Vagina (tissue), 2 donors: ENCODE measurements around the gene ACTRT2. TPM values are rescaled to one million over a fixed set of nuclear protein-coding genes. Genes with fewer than 3 reads are reported as not detected.

Experiments used
- DNase-seq, 2 donors: peaks; one replicate each; pipeline ENCODE4 v3.0.0-alpha.2; 2017; ENCODE audit errors: extremely low spot score in 2 of 2
- H3K27ac ChIP-seq: fragments of 200-600 bp; sonication (generic); one replicate; pipeline ENCODE4 v1.5.1; 2019
- H3K27me3 ChIP-seq: fragments of 200-600 bp; sonication (generic); one replicate; pipeline ENCODE4 v1.5.1; 2019
- H3K36me3 ChIP-seq, 2 donors: fragments of 200-600 bp; sonication (generic); one replicate each; pipeline ENCODE4 v1.5.1; 2017 to 2019
- H3K4me1 ChIP-seq: fragments of 200-600 bp; sonication (generic); one replicate; pipeline ENCODE4 v1.5.1; 2019
- H3K4me3 ChIP-seq, 2 donors: fragments of 200-600 bp; sonication (generic); 1 replicate in 1 of 2; 2 replicates in 1 of 2; pipeline ENCODE4 v1.5.1; 2016 to 2019
- H3K9me3 ChIP-seq: fragments of 200-600 bp; sonication (generic); one replicate; pipeline ENCODE4 v1.5.1; 2019
- CTCF ChIP-seq, 3 experiments: fragments of 450-650 bp in 2 of 3; fragments of 200-600 bp in 1 of 3; sonication (generic) in 1 of 3; IDR thresholded peaks; one replicate each; pipeline ENCODE4 v1.5.1; 2017 to 2019; ENCODE audit warnings: antibody characterized with exemption in 3 of 3, mild to moderate bottlenecking in 2 of 3, moderate library complexity in 2 of 3
- POLR2A ChIP-seq, 2 donors: fragments of 450-650 bp; IDR thresholded peaks; one replicate each; pipeline ENCODE4 v1.6.1; 2017; ENCODE audit warnings: antibody characterized with exemption in 2 of 2, mild to moderate bottlenecking in 2 of 2, moderate library complexity in 2 of 2
- POLR2AphosphoS5 ChIP-seq, 2 donors: sonication (generic); formaldehyde crosslinking; IDR thresholded peaks; one replicate each; pipeline ENCODE4 v1.9.0; 2017; ENCODE audit warnings: antibody characterized with exemption in 2 of 2, mild to moderate bottlenecking in 2 of 2, low read depth in 1 of 2; ENCODE audit not compliant: insufficient read depth in 1 of 2
- intact Hi-C: fragments of 100-400 bp; cut with DNase I; formaldehyde crosslinking; loops from one replicate; pipeline ENCODE4 v1.15.1; 2023
- total RNA-seq: library from RNA; depleted of rRNA; stranded (reverse); fragments of >200 nt; gene quantifications from one replicate; pipeline ENCODE4 v1.2.3, GENCODE V29; 2016

The ACTRT2 gene
- total RNA-seq, 1 donor from 2014 or later: not detected

DNA sequence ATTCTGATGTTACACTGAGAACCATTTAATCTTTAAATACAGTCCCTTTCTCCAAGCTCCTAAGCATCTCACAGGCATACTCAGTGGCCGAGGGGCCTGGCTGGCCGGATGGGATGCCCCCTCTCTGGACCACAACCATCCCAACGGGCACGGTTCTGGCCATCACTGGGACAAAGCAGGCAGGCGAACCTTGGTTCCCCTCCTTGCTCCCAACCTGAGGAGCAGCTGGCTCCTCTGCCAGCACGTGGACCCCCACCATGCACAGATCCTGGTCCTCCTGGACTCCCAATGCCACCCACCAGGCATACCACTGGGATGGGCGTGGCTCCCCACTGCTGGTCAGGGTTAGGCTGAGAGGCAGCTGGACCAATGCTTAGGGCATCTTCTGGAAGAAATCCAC, 27.9 kb downstream of the ACTRT2 start:
- intact Hi-C loops: no loop called here

DNA sequence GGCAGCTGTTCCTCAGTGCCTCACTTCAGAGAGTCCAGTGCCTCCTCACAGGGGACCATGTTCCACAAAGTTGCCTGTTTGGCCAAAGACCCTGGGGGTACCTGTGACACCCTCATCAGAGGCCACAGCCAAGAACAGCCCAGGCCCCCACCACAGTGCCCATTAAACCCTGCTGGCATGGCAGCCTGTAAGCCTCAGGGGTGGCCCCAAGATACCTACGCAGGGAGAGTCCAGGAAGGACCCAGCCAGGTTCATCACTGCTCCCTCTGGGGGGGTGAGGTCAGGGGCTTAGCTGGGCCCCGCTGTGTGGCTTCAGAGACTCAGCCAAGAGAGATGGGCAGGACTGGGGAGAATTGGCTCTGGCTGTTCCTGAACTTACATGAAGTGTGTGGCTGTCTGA, 28.6 kb downstream of the ACTRT2 start:
- TF ChIP-seq CTCF (IDR thresholded peaks at IDR 0.05) (no peak), POLR2AphosphoS5 (IDR thresholded peaks at IDR 0.05; ENCODE audit: insufficient read depth in 1 of 2, low read depth in 1 of 2) (no peak), POLR2A (IDR thresholded peaks at IDR 0.05) (no peak)
- H3K27me3 ChIP-seq: no peaks in the 10 kb centered on the region
- H3K36me3 ChIP-seq: no peaks in the 10 kb centered on the region
- H3K9me3 ChIP-seq: no peaks in the 10 kb centered on the region
- DNase-seq: no peak
- H3K27ac ChIP-seq: no peak overlapping the region
- no peak overlapping the region for H3K4me3 ChIP-seq
- no peaks in the 10 kb centered on the region for H3K4me1 ChIP-seq
- intact Hi-C loops: no loop called here

More for the DNA sequence above, 27.9 kb downstream of the ACTRT2 start:
- TF ChIP-seq POLR2A (IDR thresholded peaks at IDR 0.05) (no peak), CTCF (IDR thresholded peaks at IDR 0.05) (no peak), POLR2AphosphoS5 (IDR thresholded peaks at IDR 0.05; ENCODE audit: insufficient read depth in 1 of 2, low read depth in 1 of 2) (no peak)
- no peaks in the 10 kb centered on the region for H3K9me3 ChIP-seq
- no peak overlapping the region for H3K27ac ChIP-seq
- no peaks in the 10 kb centered on the region for H3K4me1 ChIP-seq
- H3K27me3 ChIP-seq: no peaks in the 10 kb centered on the region
- H3K4me3 ChIP-seq: no peak overlapping the region
- no peak for DNase-seq
- H3K36me3 ChIP-seq: no peaks in the 10 kb centered on the region

- TF ChIP-seq POLR2AphosphoS5 (IDR thresholded peaks at IDR 0.05; ENCODE audit: insufficient read depth in 1 of 2, low read depth in 1 of 2) (no peak), POLR2A (IDR thresholded peaks at IDR 0.05) (no peak), CTCF (IDR thresholded peaks at IDR 0.05) (no peak)
- H3K27ac ChIP-seq: no peak overlapping the region
- H3K36me3 ChIP-seq: no peaks in the 10 kb centered on the region
- intact Hi-C loops: no loop called here
- DNase-seq: no peak
- H3K9me3 ChIP-seq: no peaks in the 10 kb centered on the region
- no peaks in the 10 kb centered on the region for H3K27me3 ChIP-seq
- H3K4me1 ChIP-seq: no peaks in the 10 kb centered on the region
- H3K4me3 ChIP-seq: no peak overlapping the region
Observed at GRCh38 chr1:3050603-3051002, 29.3 kb downstream of the ACTRT2 start.

- no peaks in the 10 kb centered on the region for H3K4me1 ChIP-seq
- H3K4me3 ChIP-seq: no peak overlapping the region
- H3K27me3 ChIP-seq: no peaks in the 10 kb centered on the region
- TF ChIP-seq POLR2AphosphoS5 (IDR thresholded peaks at IDR 0.05; ENCODE audit: insufficient read depth in 1 of 2, low read depth in 1 of 2) (no peak), POLR2A (IDR thresholded peaks at IDR 0.05) (no peak), CTCF (IDR thresholded peaks at IDR 0.05) (no peak)
- no peak overlapping the region for H3K27ac ChIP-seq
- H3K36me3 ChIP-seq: no peaks in the 10 kb centered on the region
- no peak for DNase-seq
- intact Hi-C loops: no loop called here
- no peaks in the 10 kb centered on the region for H3K9me3 ChIP-seq
Observed at GRCh38 chr1:3051270-3052268, 30.3 kb downstream of the ACTRT2 start.

DNA sequence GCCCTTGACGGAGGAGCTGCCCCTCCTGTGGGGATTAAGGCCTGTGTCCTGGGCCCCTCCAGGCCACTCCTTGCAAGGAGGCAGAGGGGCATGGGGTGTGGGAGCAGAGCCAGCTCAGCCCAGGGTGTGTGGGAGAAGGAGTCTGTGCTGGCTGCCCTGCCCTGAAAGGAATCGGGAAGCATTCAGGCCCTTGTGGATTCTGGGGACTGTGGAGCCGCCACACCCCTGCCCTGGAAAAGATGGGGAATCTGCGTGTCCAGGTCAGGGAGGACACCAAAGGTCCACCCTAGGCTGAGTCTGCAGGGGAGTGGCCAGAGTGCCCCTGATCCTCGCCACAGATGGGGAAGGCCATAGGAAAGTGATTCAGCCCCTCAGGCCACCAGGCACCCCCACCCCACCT, 31.2 kb downstream of the ACTRT2 start:
- Histone ChIP-seq H3K4me1 (no peaks in the 10 kb centered on the region), H3K36me3 (no peaks in the 10 kb centered on the region), H3K27ac (no peak overlapping the region), H3K27me3 (no peaks in the 10 kb centered on the region), H3K4me3 (no peak overlapping the region), H3K9me3 (no peaks in the 10 kb centered on the region)
- intact Hi-C loops: no loop called here
- no peak for DNase-seq
- TF ChIP-seq POLR2AphosphoS5 (IDR thresholded peaks at IDR 0.05; ENCODE audit: insufficient read depth in 1 of 2, low read depth in 1 of 2) (no peak), POLR2A (IDR thresholded peaks at IDR 0.05) (no peak), CTCF (IDR thresholded peaks at IDR 0.05) (no peak)
